K562 (cell line): ENCODE data around the gene C7orf57. TPM values are rescaled to one million over a fixed set of nuclear protein-coding genes. Genes with fewer than 3 reads are reported as not detected.

ENCODE experiments used
- FOXJ2 ChIP-seq: fragments of 200-800 bp; sonication (Bioruptor generic); IDR thresholded peaks from 2 replicates; pipeline ENCODE4 v1.6.1; 2016; ENCODE audit warnings: missing genetic modification characterization, missing compliant biosample characterization
- JUN ChIP-seq, 2 experiments: sonication (generic) in 1 of 2; formaldehyde crosslinking in 1 of 2; IDR thresholded peaks; 2 replicates each; pipeline versions ENCODE4 v1.6.1 to v1.8.0; 2012 to 2022; ENCODE audit warnings: borderline replicate concordance in 2 of 2, mild to moderate bottlenecking in 2 of 2, improper control_type of control experiment in 1 of 2, low read depth in 1 of 2, low read length in 1 of 2, missing genetic modification reagents in 1 of 2
- POLR2AphosphoS2 ChIP-seq: IDR thresholded peaks from 2 replicates; pipeline ENCODE4 v1.6.1; 2012; ENCODE audit warnings: low read length, improper control_type of control experiment
- SMAD2 ChIP-seq: fragments of 150-350 bp; IDR thresholded peaks from 2 replicates; pipeline ENCODE4 v1.6.1; 2014; ENCODE audit warnings: low read depth, mild to moderate bottlenecking, low read length
- TAF7 ChIP-seq: fragments of 450-650 bp; IDR thresholded peaks from 2 replicates; pipeline ENCODE4 v1.6.1; 2016; ENCODE audit warnings: missing genetic modification characterization, missing compliant biosample characterization
- TGIF2 ChIP-seq: sonication (generic); formaldehyde crosslinking; IDR thresholded peaks from 2 replicates; pipeline ENCODE4 v1.8.1; 2022; ENCODE audit warnings: mild to moderate bottlenecking, missing genetic modification reagents, moderate library complexity
- ZNF12 ChIP-seq: sonication (generic); formaldehyde crosslinking; IDR thresholded peaks from 2 replicates; pipeline ENCODE4 v1.4.0; 2020; ENCODE audit warnings: mild to moderate bottlenecking, missing genetic modification reagents
- ZNF143 ChIP-seq: sonication (generic); formaldehyde crosslinking; IDR thresholded peaks from 2 replicates; pipeline ENCODE4 v1.9.0; 2022; ENCODE audit warnings: mild to moderate bottlenecking, missing genetic modification reagents
- ZNF197 ChIP-seq: fragments of 200-800 bp; sonication (Bioruptor generic); IDR thresholded peaks from 2 replicates; pipeline ENCODE4 v1.6.1; 2016; ENCODE audit warnings: low read depth, missing genetic modification characterization, missing compliant biosample characterization
- ZNF239 ChIP-seq: fragments of 250-450 bp; sonication (Bioruptor Pico); IDR thresholded peaks from 2 replicates; pipeline ENCODE4 v1.4.0; 2020; ENCODE audit warnings: mild to moderate bottlenecking
- ZNF551 ChIP-seq: fragments of 250-450 bp; sonication (Bioruptor Pico); IDR thresholded peaks from 2 replicates; pipeline ENCODE4 v1.5.0; 2021; ENCODE audit warnings: mild to moderate bottlenecking, moderate library complexity
- ZNF707 ChIP-seq: fragments of 250-450 bp; sonication (Bioruptor Pico); conservative IDR thresholded peaks from 2 replicates; pipeline ENCODE4 v1.8.0; 2022; ENCODE audit warnings: inconsistent platforms, mild to moderate bottlenecking, moderate library complexity
- ZNF77 ChIP-seq: fragments of 250-450 bp; sonication (Bioruptor Pico); IDR thresholded peaks from 2 replicates; pipeline ENCODE4 v1.5.0; 2020
- polyA plus RNA-seq, 8 experiments: library from polyadenylated mRNA; depleted of rRNA in 4 of 8; stranded (reverse) in 5 of 8; unstranded in 3 of 8; fragments of >200 nt; fragmentation: Nextera tagmentation in 2 of 8; fragmentation: Illumina TruSeq in 1 of 8; extraction: Ambion mirVana in 2 of 8; extraction: Trizol in 1 of 8; gene quantifications; 2 replicates each; pipeline versions ENCODE4 v1.2.1 to v1.2.3, GENCODE V29; 2011 to 2014; ENCODE audit warnings: inconsistent platforms in 1 of 8, missing spikeins in 1 of 8
- total RNA-seq, 7 experiments: library from RNA; depleted of rRNA in 6 of 7; stranded (reverse); fragments of >200 nt in 6 of 7; fragmentation: Illumina TruSeq in 2 of 7; extraction: Trizol in 2 of 7; gene quantifications; 2 replicates each; pipeline versions ENCODE4 v1.2.1 to v1.2.3, GENCODE V29; 2011 to 2021; ENCODE audit warnings: low replicate concordance in 1 of 7
- TF ChIP-seq, protein P1 (sequence below): fragments of 250-450 bp; sonication (Bioruptor Pico); IDR thresholded peaks from 2 replicates; pipeline ENCODE4 v1.8.0; 2022; ENCODE audit warnings: inconsistent platforms, mild to moderate bottlenecking, moderate library complexity, borderline replicate concordance
- TF ChIP-seq, protein P2 (sequence below): sonication (generic); formaldehyde crosslinking; IDR thresholded peaks from 2 replicates; pipeline ENCODE4 v1.8.1; 2023; ENCODE audit warnings: mild to moderate bottlenecking, missing genetic modification reagents
- TF ChIP-seq, protein P3 (sequence below), 2 experiments: IDR thresholded peaks in 1 of 2; conservative IDR thresholded peaks in 1 of 2; 2 replicates each; pipeline ENCODE4 v1.6.1; 2016; ENCODE audit warnings: low read depth in 2 of 2, mild to moderate bottlenecking in 1 of 2, missing compliant biosample characterization in 1 of 2, missing genetic modification characterization in 1 of 2, moderate library complexity in 1 of 2
- TF ChIP-seq, protein P4 (sequence below): fragments of 450-650 bp; IDR thresholded peaks from 2 replicates; pipeline ENCODE4 v1.6.1; 2016; ENCODE audit warnings: low read depth, mild to moderate bottlenecking, moderate library complexity
- TF ChIP-seq, protein P5 (sequence below), 3 experiments: fragments of 200-800 bp in 1 of 3; sonication (Bioruptor generic) in 1 of 3; sonication (generic) in 1 of 3; formaldehyde crosslinking in 1 of 3; IDR thresholded peaks; 2 replicates each; pipeline versions ENCODE4 v1.6.1 to v1.8.0; 2016 to 2022; ENCODE audit warnings: mild to moderate bottlenecking in 2 of 3, missing compliant biosample characterization in 2 of 3, missing genetic modification characterization in 2 of 3, missing genetic modification reagents in 1 of 3

Gene C7orf57
- total and polyA plus RNA-seq, 9 of the 15 experiments (the other 6 are each of a cell fraction or from before 2014, with no cell fraction given), result not detected

DNA sequence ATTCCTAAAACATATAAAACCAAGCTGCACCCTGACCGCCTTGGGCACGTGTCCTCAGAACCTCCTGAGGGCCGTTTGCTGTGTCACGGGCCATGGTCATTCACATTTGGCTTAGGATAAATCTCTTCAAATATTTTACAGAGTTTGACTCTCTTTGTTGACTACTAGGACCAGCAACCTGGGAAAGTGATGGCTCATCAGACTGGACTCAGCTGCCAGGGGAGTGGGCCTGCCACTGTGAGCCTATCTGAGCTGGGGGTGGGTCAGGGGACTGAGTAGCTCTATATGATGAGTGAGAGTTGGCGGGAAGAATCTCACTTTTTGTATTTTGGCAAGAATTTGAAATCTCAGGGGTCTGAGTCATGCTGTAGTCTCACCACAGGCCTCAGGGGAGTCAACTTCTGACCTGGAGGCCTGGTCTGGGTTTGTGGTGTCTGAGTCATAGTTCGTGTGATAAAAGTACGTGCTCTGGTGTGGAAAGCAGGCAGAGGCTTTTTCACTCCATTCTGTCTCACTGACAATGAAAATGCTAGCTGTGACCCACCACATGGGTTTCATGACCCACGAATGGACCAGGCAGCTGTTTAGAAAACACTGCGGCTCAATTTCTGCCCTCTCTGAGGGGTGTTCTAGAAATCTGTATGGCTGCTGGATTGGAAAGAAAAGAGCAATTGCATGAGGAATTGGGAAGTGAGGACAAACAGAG lies 49.5 kb downstream of the C7orf57 start (continued):
- TF ChIP-seq, protein P1, sequence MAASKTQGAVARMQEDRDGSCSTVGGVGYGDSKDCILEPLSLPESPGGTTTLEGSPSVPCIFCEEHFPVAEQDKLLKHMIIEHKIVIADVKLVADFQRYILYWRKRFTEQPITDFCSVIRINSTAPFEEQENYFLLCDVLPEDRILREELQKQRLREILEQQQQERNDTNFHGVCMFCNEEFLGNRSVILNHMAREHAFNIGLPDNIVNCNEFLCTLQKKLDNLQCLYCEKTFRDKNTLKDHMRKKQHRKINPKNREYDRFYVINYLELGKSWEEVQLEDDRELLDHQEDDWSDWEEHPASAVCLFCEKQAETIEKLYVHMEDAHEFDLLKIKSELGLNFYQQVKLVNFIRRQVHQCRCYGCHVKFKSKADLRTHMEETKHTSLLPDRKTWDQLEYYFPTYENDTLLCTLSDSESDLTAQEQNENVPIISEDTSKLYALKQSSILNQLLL (CRISPR knock-in tag), result no peak
- no peak for TF ChIP-seq ZNF239 (CRISPR knock-in tag)
- TF ChIP-seq ZNF551 (CRISPR knock-in tag), result no peak
- no peak for TF ChIP-seq ZNF707 (CRISPR knock-in tag)
- TF ChIP-seq, protein P2, sequence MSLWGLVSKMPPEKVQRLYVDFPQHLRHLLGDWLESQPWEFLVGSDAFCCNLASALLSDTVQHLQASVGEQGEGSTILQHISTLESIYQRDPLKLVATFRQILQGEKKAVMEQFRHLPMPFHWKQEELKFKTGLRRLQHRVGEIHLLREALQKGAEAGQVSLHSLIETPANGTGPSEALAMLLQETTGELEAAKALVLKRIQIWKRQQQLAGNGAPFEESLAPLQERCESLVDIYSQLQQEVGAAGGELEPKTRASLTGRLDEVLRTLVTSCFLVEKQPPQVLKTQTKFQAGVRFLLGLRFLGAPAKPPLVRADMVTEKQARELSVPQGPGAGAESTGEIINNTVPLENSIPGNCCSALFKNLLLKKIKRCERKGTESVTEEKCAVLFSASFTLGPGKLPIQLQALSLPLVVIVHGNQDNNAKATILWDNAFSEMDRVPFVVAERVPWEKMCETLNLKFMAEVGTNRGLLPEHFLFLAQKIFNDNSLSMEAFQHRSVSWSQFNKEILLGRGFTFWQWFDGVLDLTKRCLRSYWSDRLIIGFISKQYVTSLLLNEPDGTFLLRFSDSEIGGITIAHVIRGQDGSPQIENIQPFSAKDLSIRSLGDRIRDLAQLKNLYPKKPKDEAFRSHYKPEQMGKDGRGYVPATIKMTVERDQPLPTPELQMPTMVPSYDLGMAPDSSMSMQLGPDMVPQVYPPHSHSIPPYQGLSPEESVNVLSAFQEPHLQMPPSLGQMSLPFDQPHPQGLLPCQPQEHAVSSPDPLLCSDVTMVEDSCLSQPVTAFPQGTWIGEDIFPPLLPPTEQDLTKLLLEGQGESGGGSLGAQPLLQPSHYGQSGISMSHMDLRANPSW (CRISPR knock-in tag), result no peak
- TF ChIP-seq, protein P3, sequence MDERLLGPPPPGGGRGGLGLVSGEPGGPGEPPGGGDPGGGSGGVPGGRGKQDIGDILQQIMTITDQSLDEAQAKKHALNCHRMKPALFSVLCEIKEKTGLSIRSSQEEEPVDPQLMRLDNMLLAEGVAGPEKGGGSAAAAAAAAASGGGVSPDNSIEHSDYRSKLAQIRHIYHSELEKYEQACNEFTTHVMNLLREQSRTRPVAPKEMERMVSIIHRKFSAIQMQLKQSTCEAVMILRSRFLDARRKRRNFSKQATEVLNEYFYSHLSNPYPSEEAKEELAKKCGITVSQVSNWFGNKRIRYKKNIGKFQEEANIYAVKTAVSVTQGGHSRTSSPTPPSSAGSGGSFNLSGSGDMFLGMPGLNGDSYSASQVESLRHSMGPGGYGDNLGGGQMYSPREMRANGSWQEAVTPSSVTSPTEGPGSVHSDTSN (CRISPR knock-in tag; IDR thresholded peaks at IDR 0.05; ENCODE audit: low read depth), result no peak
- TF ChIP-seq, protein P3 (tag; conservative IDR thresholded peaks at IDR 0.05; ENCODE audit: low read depth), result 0 out of 2 replicates have a peak, but pooled peaks have one; percentile 7
- TF ChIP-seq TGIF2 (CRISPR knock-in tag), result no peak
- TF ChIP-seq ZNF77 (CRISPR knock-in tag), result no peak
- TF ChIP-seq FOXJ2 (tag), result peak; percentile 46; the same call in 1 of the 2 replicates
- no peak for TF ChIP-seq TAF7
- peak; percentile 97 for TF ChIP-seq JUN (IDR thresholded peaks at IDR 0.05; ENCODE audit: borderline replicate concordance, low read depth, low read length)
- no peak for TF ChIP-seq JUN (CRISPR knock-in tag; IDR thresholded peaks at IDR 0.05; ENCODE audit: borderline replicate concordance)
- TF ChIP-seq, protein P4, sequence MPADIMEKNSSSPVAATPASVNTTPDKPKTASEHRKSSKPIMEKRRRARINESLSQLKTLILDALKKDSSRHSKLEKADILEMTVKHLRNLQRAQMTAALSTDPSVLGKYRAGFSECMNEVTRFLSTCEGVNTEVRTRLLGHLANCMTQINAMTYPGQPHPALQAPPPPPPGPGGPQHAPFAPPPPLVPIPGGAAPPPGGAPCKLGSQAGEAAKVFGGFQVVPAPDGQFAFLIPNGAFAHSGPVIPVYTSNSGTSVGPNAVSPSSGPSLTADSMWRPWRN, result peak; percentile 76; the same call in 1 of the 2 replicates
- no peak for TF ChIP-seq POLR2AphosphoS2
- TF ChIP-seq SMAD2, result no peak
- no peak for TF ChIP-seq ZNF143 (CRISPR knock-in tag)
- TF ChIP-seq, protein P5, sequence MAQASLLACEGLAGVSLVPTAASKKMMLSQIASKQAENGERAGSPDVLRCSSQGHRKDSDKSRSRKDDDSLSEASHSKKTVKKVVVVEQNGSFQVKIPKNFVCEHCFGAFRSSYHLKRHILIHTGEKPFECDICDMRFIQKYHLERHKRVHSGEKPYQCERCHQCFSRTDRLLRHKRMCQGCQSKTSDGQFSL (CRISPR knock-in tag; IDR thresholded peaks at IDR 0.05), result no peak
- TF ChIP-seq, protein P5 (tag; IDR thresholded peaks at IDR 0.05), result no peak
- no peak for TF ChIP-seq ZNF197 (CRISPR knock-in tag)
- no peak for TF ChIP-seq ZNF12 (CRISPR knock-in tag)
